GM15510 (cell line): ENCODE results near the gene SUSD3.

Experiments used
- POLR2A ChIP-seq: IDR thresholded peaks from 3 replicates; pipeline ENCODE4 v1.6.1; 2011; ENCODE audit warnings: borderline replicate concordance; ENCODE audit not compliant: insufficient read length; ENCODE audit errors: extremely low read depth

SUSD3 gene

DNA sequence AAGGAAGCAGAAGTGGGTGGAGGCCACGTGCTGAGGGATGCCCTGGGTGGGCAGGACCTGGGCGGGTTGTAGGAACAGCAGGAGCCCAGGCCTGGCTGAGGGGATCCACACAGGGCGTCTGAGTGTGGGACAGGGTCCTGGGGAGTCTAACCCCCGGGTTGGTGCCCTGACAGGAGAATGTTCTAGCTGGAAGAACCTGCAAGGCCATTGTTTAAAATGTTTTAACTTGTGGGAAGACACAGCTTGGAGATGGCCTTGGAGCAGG, 33.9 kb upstream of the SUSD3 start:
- TF ChIP-seq POLR2A = no peak

DNA sequence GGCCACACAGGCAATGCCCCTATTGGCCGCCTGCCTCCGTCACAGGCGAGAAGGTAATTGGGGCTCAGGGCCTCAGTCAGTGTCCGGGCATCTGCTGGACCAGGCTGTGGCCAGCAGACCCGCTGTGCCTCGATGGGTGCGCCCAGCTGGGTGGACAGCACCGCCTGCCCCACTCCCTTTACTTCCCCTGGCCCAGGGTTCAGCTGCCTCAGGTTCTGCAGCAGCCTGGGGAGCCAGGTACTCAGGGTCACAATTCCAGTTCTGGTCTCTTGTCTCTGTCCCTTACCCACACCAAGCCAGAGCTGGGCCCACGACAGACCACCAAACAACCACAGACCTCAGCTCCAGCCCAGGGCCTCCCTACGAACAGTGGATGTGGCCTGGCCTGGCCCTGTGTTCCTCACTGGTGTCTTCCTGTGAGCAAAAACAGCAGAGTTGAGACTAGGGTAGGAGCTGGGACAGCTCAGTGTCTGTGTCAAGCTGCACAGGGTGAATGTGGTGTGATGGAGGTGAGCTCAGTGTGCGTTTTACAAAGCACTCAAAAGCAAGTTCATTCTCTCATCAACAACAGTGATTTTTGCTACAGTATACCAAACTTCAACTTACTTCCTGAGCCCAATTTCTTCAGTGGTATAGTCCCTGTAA, 33.4 kb upstream of the SUSD3 start:
- TF ChIP-seq POLR2A = no peak

DNA sequence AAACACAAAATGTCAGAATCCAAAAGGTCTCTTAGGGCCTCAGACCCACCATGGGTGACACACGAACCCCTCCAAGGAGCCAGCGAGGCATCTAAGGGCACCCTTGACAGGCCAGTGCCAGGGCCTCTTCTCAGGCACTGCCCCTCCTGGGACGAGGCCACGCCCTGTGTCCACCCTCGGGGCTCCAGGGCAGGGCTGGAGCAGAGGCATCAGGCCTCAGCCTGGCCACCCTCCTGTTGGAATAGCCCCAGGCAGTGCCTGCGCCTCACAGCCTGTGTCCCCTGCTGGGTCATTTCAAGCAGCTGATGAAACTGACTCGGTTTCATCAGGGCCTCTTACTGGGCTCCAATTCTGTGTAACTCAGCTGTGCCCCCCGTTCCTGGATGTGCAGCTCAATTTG, 32.8 kb upstream of the SUSD3 start:
- TF ChIP-seq POLR2A = no peak

DNA sequence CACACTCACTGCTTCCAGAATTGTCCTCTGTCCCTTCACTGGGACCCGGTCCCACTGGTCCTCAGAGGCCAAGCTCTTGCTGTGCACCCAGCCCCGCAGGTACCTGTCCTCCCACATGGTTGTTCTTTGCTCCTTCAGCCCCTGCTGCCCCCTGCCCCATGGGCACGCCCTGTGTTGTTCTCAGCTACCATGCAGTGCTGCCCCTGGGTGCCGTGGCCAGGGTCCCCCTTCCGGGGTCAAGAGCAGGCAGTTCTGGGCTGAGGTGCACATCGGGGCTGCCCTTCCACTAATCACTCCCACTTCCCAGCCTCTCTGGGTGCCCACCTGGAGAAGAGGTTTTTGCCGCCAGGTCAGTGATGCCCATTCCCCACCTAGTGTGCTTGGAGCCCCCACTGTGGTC, 31.9 kb upstream of the SUSD3 start:
- no peak for TF ChIP-seq POLR2A

DNA sequence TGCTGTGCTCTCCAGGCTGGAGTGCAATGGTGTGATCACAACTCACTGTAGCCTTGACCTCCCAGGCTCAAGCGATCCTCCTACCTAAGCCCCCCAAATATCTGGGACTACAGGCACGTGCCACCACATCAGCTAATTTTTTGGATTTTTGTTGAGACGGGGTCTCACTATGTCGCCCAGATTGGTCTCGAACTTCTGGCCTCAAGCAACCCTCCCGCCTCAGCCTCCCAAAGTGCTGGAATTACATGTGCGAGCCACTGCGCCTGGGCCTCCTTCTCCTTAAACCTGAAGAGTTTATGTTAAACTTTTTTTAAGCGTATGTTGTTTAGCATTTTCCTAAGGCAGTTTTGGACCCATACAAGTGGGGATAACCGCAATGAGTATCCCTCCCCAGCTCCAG, 30.8 kb upstream of the SUSD3 start:
- no peak for TF ChIP-seq POLR2A

DNA sequence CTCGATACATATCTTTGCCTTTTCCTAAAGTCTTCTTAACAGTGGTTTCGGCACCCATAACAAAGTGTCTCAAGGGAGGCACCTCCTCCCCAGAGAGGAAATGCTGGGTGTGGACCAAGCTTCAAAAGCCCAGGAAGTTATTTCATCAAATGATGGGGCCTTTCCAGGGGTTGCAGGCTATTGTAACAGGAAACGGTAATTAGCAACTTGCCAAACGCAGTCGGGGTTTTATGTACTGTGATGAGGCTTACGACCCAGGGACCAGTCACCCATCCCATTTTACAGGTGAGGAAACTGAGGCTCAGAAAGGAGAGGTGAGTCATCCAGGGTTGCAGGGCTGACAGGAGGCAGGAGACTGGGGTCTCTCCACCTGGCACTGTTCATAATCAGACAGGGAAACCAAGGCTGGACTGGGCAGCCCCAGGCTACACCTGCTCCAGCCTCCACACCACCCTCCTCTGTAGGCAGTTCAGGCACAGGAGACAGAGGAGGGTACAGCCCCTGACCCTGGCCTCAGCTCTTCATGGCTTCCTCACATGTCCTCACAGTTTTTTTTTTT, 30.0 kb upstream of the SUSD3 start:
- TF ChIP-seq POLR2A = no peak

DNA sequence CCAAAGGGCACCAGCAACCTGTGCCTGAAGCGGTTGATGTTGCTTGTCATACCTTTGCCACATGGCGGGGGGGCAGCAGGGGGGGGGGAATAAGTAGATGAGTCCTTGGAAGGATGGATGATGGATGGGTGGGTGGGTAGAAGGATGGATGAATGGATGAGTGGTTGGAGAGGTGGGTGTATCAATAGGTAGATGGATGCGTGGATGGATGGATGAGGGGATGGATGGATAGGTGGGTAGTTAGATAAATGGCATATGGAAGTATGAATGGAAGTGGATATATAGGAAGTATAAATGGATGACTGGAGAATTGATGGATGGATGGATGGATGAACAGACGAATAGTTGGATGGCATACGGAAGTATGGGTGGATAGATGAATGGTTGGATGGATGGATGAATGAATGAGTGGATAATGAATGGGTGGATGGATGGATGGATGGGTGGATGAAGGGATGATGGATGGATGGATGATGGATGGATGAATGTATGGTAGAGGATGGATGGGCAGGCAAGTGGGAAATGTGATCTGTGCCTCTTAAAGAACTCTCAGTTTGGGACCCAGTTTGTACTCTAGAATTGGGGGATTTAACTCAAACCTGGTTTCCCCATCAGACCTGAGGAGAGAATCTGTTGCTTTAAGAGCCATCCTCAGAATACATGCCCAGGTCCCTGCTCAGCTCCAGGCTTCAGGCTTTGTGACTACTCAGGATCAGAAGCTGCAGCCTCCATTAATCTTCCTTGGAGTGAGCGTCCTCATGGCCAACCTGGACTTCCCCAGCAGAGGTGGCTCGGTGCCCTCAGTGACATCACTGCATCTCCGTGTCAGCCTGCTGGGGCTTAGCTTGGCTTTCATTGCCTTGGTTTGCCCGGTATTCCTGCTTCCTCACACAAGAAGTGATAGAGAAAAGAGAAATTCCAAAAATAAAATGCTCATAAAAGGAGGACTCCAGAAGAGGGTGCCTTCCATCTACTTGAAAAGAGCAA, 27.6 kb upstream of the SUSD3 start:
- TF ChIP-seq POLR2A = no peak

DNA sequence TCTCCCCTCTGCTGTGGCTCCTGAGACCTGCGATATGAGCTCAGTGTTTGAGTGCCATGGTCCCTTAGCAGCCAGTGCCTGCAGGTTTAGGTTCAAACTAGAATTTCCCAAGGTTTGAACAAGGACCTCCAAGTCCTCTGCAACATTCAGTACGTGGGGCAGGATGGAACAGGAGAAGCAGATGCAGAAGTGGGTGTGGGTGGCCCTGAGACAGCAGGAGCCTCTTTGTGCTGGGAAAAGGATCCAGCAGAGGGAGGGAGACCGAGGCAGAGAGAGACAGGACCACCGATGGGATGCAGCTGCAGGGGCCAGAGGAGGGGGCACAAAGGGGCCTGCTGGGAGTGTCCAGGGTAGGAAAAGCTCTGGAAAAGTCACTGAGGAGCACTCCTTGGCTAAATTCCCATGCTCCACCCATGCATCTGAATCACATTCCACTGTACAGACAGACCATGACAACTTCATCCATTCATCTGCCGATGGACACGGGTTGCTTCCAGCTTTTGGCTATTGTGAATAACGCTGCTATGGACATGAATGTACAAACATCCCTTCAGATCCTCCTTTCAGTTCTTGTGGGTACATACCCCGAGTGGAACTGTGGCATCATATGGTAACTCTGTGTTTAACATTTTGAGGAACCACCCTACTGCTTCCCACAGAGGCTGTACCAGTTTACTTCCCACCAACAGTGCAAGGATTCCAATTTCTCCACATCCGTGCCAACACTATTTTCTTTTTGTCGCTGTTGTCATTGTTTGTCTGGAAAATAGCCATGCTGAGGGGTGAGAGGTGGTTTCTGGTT, 26.7 kb upstream of the SUSD3 start:
- no peak for TF ChIP-seq POLR2A

DNA sequence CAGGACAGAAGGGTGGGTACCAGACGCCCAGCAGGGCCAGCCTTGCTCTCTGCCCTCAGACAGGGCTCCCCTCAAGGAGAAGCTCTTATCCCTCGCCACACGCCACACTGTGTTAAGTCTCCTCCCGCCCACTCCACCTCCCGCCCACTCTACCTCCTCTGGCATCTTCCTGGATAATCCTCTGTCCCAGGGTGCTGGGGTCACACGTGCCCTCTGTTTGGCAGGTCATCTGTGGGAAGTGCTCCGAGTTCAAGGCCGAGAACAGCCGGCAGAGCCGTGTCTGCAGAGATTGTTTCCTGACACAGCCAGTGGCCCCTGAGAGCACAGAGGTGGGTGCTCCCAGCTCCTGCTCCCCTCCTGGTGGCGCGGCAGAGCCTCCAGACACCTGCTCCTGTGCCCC, 26.0 kb upstream of the SUSD3 start:
- TF ChIP-seq POLR2A = no peak

DNA sequence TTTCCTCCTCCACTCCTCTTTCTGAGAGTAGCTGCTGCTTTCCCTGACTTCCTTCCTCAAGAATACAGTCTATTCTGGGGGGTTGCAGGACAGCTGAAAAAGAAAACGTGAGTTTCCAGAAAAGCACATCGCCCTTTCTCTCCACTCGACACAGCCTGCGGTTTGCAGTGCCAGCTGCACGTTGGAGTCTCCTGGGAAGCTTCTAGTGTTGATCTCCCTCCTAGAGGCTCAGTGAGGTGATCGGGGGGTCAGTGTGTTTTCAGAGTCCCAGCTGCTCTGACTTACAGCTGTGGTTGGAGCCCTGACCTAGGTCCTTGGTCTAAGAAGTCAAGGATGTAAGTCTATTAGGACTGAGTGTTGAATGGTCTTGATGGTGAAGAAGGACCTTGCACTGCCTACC, 25.0 kb upstream of the SUSD3 start:
- no peak for TF ChIP-seq POLR2A

DNA sequence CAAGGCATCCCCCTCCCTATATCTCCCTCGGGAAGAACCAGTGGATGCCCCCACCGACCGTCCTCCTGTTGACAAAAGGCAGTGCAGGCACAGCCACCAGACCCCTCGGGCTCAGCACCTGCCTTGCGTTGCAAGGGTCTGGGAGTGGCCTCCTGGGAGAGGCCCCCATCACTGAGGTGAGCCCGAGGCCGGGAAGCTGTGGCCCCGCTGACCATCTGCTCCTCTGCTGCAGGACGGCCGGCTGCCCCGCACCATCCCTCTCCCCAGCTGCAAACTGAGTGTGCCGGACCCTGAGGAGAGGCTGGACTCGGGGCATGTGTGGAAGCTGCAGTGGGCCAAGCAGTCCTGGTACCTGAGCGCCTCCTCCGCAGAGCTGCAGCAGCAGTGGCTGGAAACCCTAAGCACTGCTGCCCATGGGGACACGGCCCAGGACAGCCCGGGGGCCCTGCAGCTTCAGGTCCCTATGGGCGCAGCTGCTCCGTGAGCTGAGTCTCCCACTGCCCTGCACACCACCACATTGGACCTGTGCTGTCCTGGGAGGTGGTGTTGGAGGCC, 23.3 kb upstream of the SUSD3 start:
- no peak for TF ChIP-seq POLR2A

DNA sequence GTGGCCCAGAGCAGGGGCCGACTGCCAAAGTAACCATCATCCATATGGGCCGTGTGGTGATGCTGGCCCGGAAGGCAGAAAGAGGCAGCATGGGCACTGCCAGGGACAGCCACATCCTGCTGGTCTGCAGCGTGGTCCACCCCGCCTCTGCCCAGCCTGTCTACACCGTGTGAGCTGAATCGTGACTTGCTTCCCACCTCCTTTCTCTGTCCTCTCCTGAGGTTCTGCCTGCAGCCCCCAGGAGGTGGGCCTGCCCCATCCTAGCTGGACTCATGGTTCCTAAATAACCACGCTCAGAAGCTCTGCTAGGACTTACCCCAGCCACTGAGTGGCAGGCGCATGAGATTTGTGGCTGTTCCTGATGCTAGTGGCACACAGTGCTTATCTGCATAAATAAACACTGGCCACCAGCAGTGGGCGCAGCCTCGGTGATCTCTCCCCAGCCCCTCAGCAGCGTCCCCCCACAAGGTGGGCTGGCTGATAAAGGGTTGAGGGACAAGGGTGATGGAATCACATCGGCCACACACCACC, 22.6 kb upstream of the SUSD3 start:
- no peak for TF ChIP-seq POLR2A

DNA sequence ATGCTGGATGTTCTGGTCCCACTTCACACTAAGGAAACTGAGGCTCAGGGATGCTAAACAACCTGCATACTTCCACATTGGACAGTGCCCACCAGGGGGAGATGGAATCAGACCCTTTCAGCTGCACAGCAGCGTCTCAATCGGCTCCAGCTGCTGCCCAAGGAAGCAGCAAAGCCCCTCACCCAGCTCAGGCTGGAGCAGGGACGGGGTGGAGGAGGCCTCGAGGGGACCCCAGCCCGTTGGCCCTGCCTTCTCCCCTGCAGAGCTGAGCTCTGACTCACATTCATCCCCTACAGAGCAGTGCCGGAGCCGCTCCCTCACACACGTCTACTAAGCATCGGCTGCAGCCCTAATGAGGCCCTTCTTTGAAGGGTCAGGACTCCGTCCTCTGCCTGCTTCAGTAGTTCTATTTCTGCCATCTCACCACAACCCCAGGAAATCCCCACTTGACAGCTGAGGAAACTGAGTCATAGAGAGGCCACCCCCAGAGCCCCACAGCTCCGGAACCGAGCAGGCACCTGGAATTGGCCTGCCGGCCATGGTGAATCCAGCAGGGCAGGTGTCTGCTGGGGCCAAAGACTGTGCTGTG, 21.5 kb upstream of the SUSD3 start:
- no peak for TF ChIP-seq POLR2A

DNA sequence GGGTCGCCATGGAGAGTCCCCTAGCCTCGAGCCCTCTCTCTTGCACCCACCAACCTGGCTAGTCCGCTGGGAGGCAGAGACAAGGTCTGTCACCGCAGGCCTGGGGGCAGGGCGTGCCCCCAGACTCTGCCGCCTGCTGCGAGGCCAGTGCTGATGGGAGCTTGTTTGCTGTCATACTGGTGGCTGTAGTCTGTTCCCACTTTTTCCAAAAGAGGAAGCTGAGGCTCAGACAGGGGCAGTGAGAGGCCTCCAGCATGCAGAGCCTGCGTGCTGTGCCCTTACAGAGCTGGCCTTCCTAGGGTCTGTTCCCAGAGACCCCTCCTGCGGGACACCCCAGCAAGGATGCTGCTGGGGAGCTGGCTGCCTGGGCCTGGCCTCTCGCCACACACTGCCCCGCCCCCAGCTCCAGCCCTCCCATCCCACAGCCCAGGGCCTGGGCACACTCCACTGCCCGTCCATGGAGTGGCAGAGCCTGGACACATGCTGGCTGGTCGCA, 21.0 kb upstream of the SUSD3 start:
- no peak for TF ChIP-seq POLR2A
